ENCODE measurements around the gene SNN. TPM values are rescaled to one million over a fixed set of nuclear protein-coding genes. Genes with fewer than 3 reads are reported as not detected.

Gene SNN
- total RNA-seq, 1 donor from 2014 or later: 32.1 TPM

DNA sequence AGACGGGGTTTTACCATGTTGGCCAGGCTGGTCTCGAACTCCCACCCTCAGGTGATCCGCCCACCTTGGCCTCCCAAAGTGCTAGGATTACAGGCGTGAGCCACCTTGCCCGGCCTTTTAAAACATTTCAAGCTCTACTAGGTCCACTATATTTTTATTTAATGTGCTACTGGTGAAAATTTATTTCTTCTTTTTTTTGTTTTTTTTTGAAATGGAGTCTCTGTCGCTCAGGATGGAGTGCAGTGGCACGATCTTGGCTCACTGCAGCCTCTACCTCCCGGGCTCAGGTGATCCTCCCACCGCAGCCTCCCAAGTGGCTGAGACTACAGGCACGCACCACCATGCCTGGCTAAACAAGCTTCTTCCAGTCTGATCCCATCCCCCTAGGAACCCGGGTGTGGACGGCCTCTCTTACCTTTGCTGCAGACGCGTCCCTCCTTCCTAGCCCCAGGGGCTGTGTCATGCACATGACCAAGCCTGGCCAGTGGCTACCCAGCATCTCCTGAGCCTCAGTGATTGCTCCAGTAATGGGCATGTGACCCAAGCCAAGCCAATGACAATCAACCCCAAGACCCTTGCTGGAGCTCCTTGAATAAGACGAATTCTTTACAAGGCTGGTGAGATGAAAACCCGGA is 41.5 kb upstream of the SNN start:
- ChIA-PET CTCF (no interaction called here), POLR2A (interaction anchor here (0.6 to 0.7 kb wide), 2 partner anchors 10 to 24 kb away, joined by 4 to 5 read pairs; no protein-coding TSS in a partner anchor)
- intact Hi-C loops (cut with micrococcal nuclease): no loop called here
- Mint-ChIP-seq H3K27ac (no peak overlapping the region), H3K27me3 (no peaks in the 10 kb centered on the region), H3K4me3 (no peak overlapping the region), H3K4me1 (peaks cover 58% of the 10 kb centered on the region), H3K9me3 (no peaks in the 10 kb centered on the region), H3K36me3 (ENCODE audit: low read depth) (no peaks in the 10 kb centered on the region)
- ATAC-seq (ENCODE audit: low read depth): no peak
- TF ChIP-seq, protein P1, sequence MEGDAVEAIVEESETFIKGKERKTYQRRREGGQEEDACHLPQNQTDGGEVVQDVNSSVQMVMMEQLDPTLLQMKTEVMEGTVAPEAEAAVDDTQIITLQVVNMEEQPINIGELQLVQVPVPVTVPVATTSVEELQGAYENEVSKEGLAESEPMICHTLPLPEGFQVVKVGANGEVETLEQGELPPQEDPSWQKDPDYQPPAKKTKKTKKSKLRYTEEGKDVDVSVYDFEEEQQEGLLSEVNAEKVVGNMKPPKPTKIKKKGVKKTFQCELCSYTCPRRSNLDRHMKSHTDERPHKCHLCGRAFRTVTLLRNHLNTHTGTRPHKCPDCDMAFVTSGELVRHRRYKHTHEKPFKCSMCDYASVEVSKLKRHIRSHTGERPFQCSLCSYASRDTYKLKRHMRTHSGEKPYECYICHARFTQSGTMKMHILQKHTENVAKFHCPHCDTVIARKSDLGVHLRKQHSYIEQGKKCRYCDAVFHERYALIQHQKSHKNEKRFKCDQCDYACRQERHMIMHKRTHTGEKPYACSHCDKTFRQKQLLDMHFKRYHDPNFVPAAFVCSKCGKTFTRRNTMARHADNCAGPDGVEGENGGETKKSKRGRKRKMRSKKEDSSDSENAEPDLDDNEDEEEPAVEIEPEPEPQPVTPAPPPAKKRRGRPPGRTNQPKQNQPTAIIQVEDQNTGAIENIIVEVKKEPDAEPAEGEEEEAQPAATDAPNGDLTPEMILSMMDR (IDR thresholded peaks at IDR 0.05): no peak
- DNase-seq: no peak

DNA sequence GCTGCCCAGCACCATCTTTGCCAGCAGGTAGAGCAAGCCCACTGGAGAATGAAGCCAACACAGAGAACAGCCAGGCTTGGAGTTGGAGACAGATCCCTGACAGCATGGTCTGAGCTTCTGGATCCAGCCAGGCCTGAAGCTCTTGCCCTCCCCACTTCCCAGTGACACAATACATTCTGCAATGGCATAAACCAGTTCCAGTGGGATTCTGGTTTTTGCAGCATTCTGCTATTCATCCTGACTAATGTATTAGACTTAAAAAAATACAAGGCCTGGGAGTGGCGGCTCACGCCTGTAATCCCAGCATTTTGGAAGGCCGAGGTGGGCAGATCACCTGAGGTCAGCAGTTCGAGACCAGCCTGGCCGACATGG is 41.0 kb upstream of the SNN start:
- TF ChIP-seq, protein P1 (IDR thresholded peaks at IDR 0.05): no peak
- POLR2A ChIA-PET: interaction anchor here (0.6 kb wide), 2 partner anchors 8 to 11 kb away, joined by 4 read pairs; no protein-coding TSS in a partner anchor

DNA sequence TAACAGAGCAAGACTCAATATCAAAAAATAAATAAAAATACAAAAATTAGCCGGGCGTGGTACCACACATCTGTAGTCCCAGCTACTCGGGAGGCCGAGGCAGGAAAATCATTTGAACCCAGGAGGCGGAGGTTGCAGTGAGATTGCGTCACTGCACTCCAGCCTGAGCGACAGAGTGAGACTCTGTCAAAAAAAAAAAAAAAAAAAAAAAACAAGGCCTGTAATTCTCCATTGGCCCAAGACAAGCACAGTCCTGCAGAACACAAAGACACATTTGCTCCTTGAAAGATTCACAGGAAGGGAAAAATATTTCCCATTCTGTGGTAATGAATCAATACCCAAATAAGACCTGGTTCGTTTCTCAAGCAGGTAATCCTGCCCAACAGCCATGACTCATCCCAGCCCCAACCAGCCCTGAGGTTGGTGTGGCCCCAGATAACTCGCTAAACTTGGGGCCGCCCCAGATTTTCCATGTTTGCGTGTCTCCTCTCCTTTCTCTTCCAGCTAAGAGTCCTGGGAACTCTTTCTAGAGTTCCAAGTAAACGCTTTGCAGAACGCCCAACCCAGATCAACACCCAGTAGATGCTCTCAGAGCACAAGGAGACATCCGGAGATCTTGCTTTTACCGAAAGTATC is 40.3 kb upstream of the SNN start:
- no peaks in the 10 kb centered on the region for H3K9me3 Mint-ChIP-seq
- POLR2A ChIA-PET: interaction anchor here (0.6 kb wide), 1 partner anchor 9 kb away, joined by 4 read pairs; no protein-coding TSS in a partner anchor
- no peak for ATAC-seq (ENCODE audit: low read depth)
- CTCF ChIA-PET: no interaction called here
- peaks cover 49% of the 10 kb centered on the region for H3K4me1 Mint-ChIP-seq
- DNase-seq: no peak
- no peaks in the 10 kb centered on the region for H3K27me3 Mint-ChIP-seq
- TF ChIP-seq, protein P1 (IDR thresholded peaks at IDR 0.05): no peak
- H3K27ac Mint-ChIP-seq: no peak overlapping the region
- H3K36me3 Mint-ChIP-seq (ENCODE audit: low read depth): no peaks in the 10 kb centered on the region
- no peak overlapping the region for H3K4me3 Mint-ChIP-seq
- intact Hi-C loops (cut with micrococcal nuclease): loop anchor here (2.0 kb wide), 1 partner anchor 15 kb away; no protein-coding TSS in a partner anchor

More for the DNA sequence above, 41.0 kb upstream of the SNN start:
- no peak overlapping the region for H3K27ac Mint-ChIP-seq
- no peak overlapping the region for H3K4me3 Mint-ChIP-seq
- no peaks in the 10 kb centered on the region for H3K27me3 Mint-ChIP-seq
- intact Hi-C loops (cut with micrococcal nuclease): no loop called here
- no peaks in the 10 kb centered on the region for H3K36me3 Mint-ChIP-seq (ENCODE audit: low read depth)
- no peak for ATAC-seq (ENCODE audit: low read depth)
- no peaks in the 10 kb centered on the region for H3K9me3 Mint-ChIP-seq
- peaks cover 53% of the 10 kb centered on the region for H3K4me1 Mint-ChIP-seq
- CTCF ChIA-PET: no interaction called here
- no peak for DNase-seq

DNA sequence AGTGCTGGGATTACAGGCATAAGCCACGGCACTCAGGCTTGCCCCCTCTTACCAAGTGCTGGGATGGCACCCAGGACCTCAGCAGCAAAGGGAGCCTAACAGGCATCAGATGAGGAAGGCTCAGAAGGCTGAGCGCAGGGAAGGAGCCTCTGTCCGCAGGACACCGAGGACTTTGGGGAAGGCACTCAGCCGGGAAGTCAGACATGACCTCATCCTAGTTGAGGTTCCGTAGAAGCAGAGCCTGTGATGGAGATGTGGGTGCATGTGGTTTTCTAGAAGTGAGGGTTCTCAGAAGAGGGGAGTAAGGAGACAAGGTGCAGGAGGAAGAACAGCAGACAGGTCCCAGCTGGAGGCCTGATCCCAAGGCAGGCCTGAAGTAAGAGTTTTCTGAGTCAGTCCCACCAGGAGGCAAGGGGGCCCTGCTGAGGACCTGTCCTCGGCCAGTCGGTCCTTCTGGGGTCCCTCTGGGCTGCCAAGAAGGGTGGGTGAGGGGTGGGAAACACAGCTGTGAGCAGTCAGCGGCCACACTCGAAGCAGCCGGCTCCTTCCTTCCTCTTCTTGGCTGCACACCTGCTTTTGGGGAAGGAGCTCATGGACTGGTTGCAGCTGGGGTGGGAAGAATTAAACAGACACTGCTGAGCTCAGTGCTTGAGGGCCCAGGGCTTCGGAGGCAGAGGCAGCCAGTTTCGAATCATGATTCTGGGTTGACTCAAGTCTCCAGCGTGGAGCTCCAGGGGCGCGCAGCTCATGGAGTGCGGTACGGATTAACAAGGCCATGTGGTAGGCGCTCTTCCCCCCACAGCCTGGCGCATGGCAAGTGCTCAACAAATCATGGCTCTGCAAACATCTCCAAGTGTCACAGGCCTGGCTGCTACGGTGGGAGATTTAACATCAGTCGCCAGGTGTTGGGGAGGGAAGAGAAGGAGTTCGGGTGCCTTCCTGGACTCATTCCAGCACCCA is 38.9 kb upstream of the SNN start:
- Mint-ChIP-seq H3K36me3 (ENCODE audit: low read depth) (no peaks in the 10 kb centered on the region), H3K4me1 (peaks cover 48% of the 10 kb centered on the region), H3K27me3 (no peaks in the 10 kb centered on the region), H3K27ac (peak overlapping the region; percentile 59), H3K4me3 (peak overlapping the region; percentile 50), H3K9me3 (no peaks in the 10 kb centered on the region)
- intact Hi-C loops (cut with micrococcal nuclease): loop anchor here (2.0 kb wide), 1 partner anchor 17 kb away; no protein-coding TSS in a partner anchor
- POLR2A ChIA-PET: interaction anchor here (0.6 to 1.2 kb wide), 4 partner anchors 15 to 329 kb away, joined by 3 to 12 read pairs (median 6); partner anchors contain the start of gene LITAF
- TF ChIP-seq, protein P1 (IDR thresholded peaks at IDR 0.05): no peak
- DNase-seq: no peak
- CTCF ChIA-PET: interaction anchor here (0.5 to 1.2 kb wide), 3 partner anchors 13 to 97 kb away, joined by 3 to 4 read pairs (median 3); no protein-coding TSS in a partner anchor
- peak; percentile 70 for ATAC-seq (ENCODE audit: low read depth)
